ENCODE data around the gene HLCS. TPM values are rescaled to one million over a fixed set of nuclear protein-coding genes. Genes with fewer than 3 reads are reported as not detected.

Gene HLCS
- total and polyA plus RNA-seq, 2 of the 4 experiments (the other 2 are of a cell fraction) = 10.6 to 21.0 TPM

GRCh38 chr21:36708286-36709029, 258.0 kb downstream of the HLCS start (continued):
- no peak for TF ChIP-seq ELK1 (IDR thresholded peaks at IDR 0.05; ENCODE audit: borderline replicate concordance, low read depth, low read length)

GRCh38 chr21:36707763-36708285, 258.6 kb downstream of the HLCS start:
- H3K79me1 ChIP-seq (ENCODE audit: low read depth in 1 of 2, low read length in 2 of 2) = no peaks in the 10 kb centered on the region
- ATAC-seq (ENCODE audit: low read depth) = no peak
- H3K14ac ChIP-seq (replicated peaks; ENCODE audit: low read depth, low read length) = no peak overlapping the region
- in situ Hi-C loops (cut with MboI; ENCODE audit: low sequenced_read_pairs) = no loop called here
- H2BK20ac ChIP-seq (ENCODE audit: low read depth, low read length) = 0 out of 2 replicates have a peak overlapping the region, but pooled peaks have one; percentile 16
- peak overlapping the region; percentile 47 for H2BK120ac ChIP-seq (ENCODE audit: low read depth, low read length)
- H2BK15ac ChIP-seq (ENCODE audit: low read depth, low read length) = no peak overlapping the region
- intact Hi-C loops (cut with micrococcal nuclease) = no loop called here
- H3K4me2 ChIP-seq (ENCODE audit: low read depth, low read length) = peak overlapping the region; percentile 5; the same call in 1 of the 2 replicates
- no peaks in the 10 kb centered on the region; the same call in 1 of the 2 replicates for H3K9me1 ChIP-seq (ENCODE audit: insufficient read depth, low read length)
- CTCF ChIA-PET = no interaction called here
- WGBS, 2 experiments (ENCODE audit: extremely low coverage in 2 of 2, insufficient read length in 1 of 2) = 11% methylated on average over 16 of the region's 53 CpGs; no CpG with 5 or more reads in 1 of the 2 experiments
- H4K20me1 ChIP-seq (ENCODE audit: insufficient read depth, low read length) = peaks cover 28% of the 10 kb centered on the region
- peak overlapping the region in 1 of 2 experiments; percentile 33; a peak in 1 of 4 replicates for H4K8ac ChIP-seq (ENCODE audit: low read depth in 2 of 2, low read length in 2 of 2)
- no peak overlapping the region; the same call in 1 of the 2 replicates for H3K18ac ChIP-seq (ENCODE audit: low read depth, low read length)
- H3K56ac ChIP-seq (ENCODE audit: extremely low read depth, insufficient read depth, low read length) = no peak overlapping the region
- no peak overlapping the region for H4K5ac ChIP-seq (ENCODE audit: low read depth, low read length)
- no peaks in the 10 kb centered on the region; the same call in 1 of the 2 replicates for H3K4me1 ChIP-seq (ENCODE audit: control insufficient read depth, insufficient read depth, low read length)
- no TSS peak for BruUV-seq (replicated peaks)
- peaks cover 91% of the 10 kb centered on the region for H3K27me3 ChIP-seq (ENCODE audit: control insufficient read depth, insufficient read depth, low read length)
- no peak overlapping the region for H3K4ac ChIP-seq (ENCODE audit: low read depth, low read length)
- H3K36me3 ChIP-seq (ENCODE audit: control insufficient read depth, insufficient read depth, low read length) = no peaks in the 10 kb centered on the region; the same call in 1 of the 2 replicates
- H3K9ac ChIP-seq (ENCODE audit: low read depth, low read length) = no peak overlapping the region
- H4K91ac ChIP-seq (ENCODE audit: insufficient read depth, low read depth, low read length) = no peak overlapping the region
- dilution Hi-C loops (cut with HindIII; ENCODE audit: low sequenced_read_pairs, unreplicated experiment) = no loop called here
- H2AFZ ChIP-seq (replicated peaks; ENCODE audit: low read length, poor library complexity) = peak overlapping the region; percentile 49
- POLR2A ChIA-PET (ENCODE audit: unreplicated experiment) = no interaction called here
- no peak overlapping the region for H2AK5ac ChIP-seq (ENCODE audit: low read depth, low read length)
- H3K23ac ChIP-seq (ENCODE audit: low read depth, low read length) = no peak overlapping the region; the same call in 1 of the 2 replicates
- peak overlapping the region; percentile 18 for H2AK9ac ChIP-seq (replicated peaks; ENCODE audit: low read depth, low read length, poor library complexity)
- no peak overlapping the region for H3K4me3 ChIP-seq (ENCODE audit: insufficient read depth, low read depth, low read length)
- H3K27ac ChIP-seq (ENCODE audit: insufficient read depth, low read length) = peak overlapping the region; percentile 48; the same call in 1 of the 2 replicates
- no peak for DNase-seq
- H3K9me3 ChIP-seq (ENCODE audit: control insufficient read depth, insufficient read depth, low read length) = no peaks in the 10 kb centered on the region; the same call in 1 of the 2 replicates
- H2BK5ac ChIP-seq (ENCODE audit: low read depth, low read length, poor library complexity, severe bottlenecking) = no peak overlapping the region
- TF ChIP-seq CTCF (conservative IDR thresholded peaks at IDR 0.05; ENCODE audit: low read depth, low read length) = no peak
- TF ChIP-seq MAFK (IDR thresholded peaks at IDR 0.05; ENCODE audit: low read depth, low read length) = no peak
- no peak for TF ChIP-seq CEBPB (IDR thresholded peaks at IDR 0.05; ENCODE audit: low read depth, low read length)
- no peak for TF ChIP-seq SMC3 (IDR thresholded peaks at IDR 0.05; ENCODE audit: low read depth, low read length)
- no peak for TF ChIP-seq MAZ (IDR thresholded peaks at IDR 0.05; ENCODE audit: borderline replicate concordance, low read depth, low read length)
- TF ChIP-seq POLR2A (IDR thresholded peaks at IDR 0.05; ENCODE audit: low read depth, low read length) = no peak
- no peak for TF ChIP-seq BHLHE40 (IDR thresholded peaks at IDR 0.05; ENCODE audit: low read depth, low read length)
- TF ChIP-seq RAD21 (IDR thresholded peaks at IDR 0.05; ENCODE audit: low read length) = no peak
- TF ChIP-seq RFX5 (IDR thresholded peaks at IDR 0.05; ENCODE audit: low read depth, low read length) = no peak
- TF ChIP-seq USF2 (IDR thresholded peaks at IDR 0.05; ENCODE audit: low read depth, low read length) = no peak

Measured in IMR-90 (cell line).